MCF 10A (cell line): Measurements from ENCODE around the gene WDFY4. TPM values are rescaled to one million over a fixed set of nuclear protein-coding genes. Genes with fewer than 3 reads are reported as not detected.

Experiments
- BruUV-seq: library from RNA; stranded (reverse); fragments of 400-500 nt; replicated peaks from 2 replicates; lab custom pipeline; 2021; lab: Mats Ljungman, UMichigan
- CTCF ChIA-PET: fragments of 300-600 bp; sonication (Branson Sonifier 250); formaldehyde crosslinking; extraction: SDS; loops from one replicate; lab custom pipeline; 2021; ENCODE audit warnings: antibody characterized with exemption, inconsistent platforms; lab: Yijun Ruan, JAX
- POLR2A ChIA-PET: fragments of 300-600, 350-650 bp; sonication (Branson Sonifier 250); formaldehyde crosslinking; extraction: SDS; loops from one replicate; lab custom pipeline; 2020; ENCODE audit warnings: antibody characterized with exemption, inconsistent platforms; lab: Yijun Ruan, JAX
- DNase-seq: peaks from one replicate; pipeline ENCODE4 v3.0.0-alpha.2; 2018; ENCODE audit not compliant: unreplicated experiment
- H3K27ac Mint-ChIP-seq: one replicate; pipeline ENCODE4 v1.8.0; 2022; ENCODE audit warnings: mild to moderate bottlenecking, low read depth, mixed read lengths; ENCODE audit not compliant: unreplicated experiment
- H3K27me3 Mint-ChIP-seq: one replicate; pipeline ENCODE4 v1.8.0; 2022; ENCODE audit warnings: mixed read lengths; ENCODE audit not compliant: insufficient read depth, unreplicated experiment
- H3K36me3 Mint-ChIP-seq: one replicate; pipeline ENCODE4 v1.8.0; 2022; ENCODE audit warnings: mild to moderate bottlenecking, moderate library complexity, mixed read lengths; ENCODE audit not compliant: insufficient read depth, unreplicated experiment
- H3K4me1 Mint-ChIP-seq: one replicate; pipeline ENCODE4 v1.8.0; 2022; ENCODE audit warnings: mixed read lengths; ENCODE audit not compliant: insufficient read depth, unreplicated experiment
- H3K4me3 Mint-ChIP-seq: one replicate; pipeline ENCODE4 v1.8.0; 2022; ENCODE audit warnings: mild to moderate bottlenecking, moderate library complexity, mixed read lengths; ENCODE audit not compliant: unreplicated experiment
- H3K9me3 Mint-ChIP-seq: one replicate; pipeline ENCODE4 v1.8.0; 2022; ENCODE audit warnings: mixed read lengths; ENCODE audit not compliant: unreplicated experiment
- intact Hi-C: fragments of 100-400 bp; cut with micrococcal nuclease; formaldehyde crosslinking; loops from 2 replicates; pipeline ENCODE4 v1.14.1; 2022
- total RNA-seq: library from RNA; stranded (reverse); gene quantifications from 2 replicates; pipeline ENCODE4 v1.2.3, GENCODE V29; 2022
- TF ChIP-seq, protein P1 (sequence below): fragments of 200-600 bp; IDR thresholded peaks from one replicate; pipeline ENCODE4 v1.8.0; 2022; ENCODE audit warnings: antibody characterized with exemption, mild to moderate bottlenecking; ENCODE audit not compliant: unreplicated experiment

WDFY4 gene
- total RNA-seq, 1 experiment from 2014 or later = not detected

DNA sequence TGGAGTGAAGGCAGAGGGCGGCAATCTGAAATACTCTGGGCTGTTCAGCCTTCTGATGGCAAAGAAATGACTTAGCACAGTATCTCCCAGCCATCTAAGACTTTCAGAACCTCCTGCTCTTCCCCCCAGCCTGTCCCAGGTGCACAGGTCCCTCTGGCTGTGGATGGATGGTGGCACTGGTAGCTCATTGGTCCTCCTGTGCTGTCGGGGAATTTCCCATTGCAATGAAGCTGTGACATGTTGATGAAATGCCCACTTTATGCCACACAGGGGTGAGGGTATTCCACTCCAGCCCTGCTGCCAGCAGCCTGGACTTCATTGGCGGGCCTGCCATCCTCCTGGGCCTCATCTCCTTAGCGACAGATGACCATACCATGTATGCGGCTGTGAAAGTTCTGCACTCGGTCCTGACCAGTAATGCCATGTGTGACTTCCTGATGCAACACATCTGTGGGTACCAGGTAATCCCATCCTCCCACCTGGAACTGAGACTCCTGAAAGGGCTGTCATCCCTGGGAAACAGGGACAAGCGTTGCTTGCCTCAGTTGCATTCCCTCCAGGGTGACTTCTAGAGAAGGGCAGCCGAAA is 105.9 kb downstream of the WDFY4 start:
- H3K4me1 Mint-ChIP-seq = peaks cover 8% of the 10 kb centered on the region
- ChIA-PET CTCF (interaction anchor here (0.5 to 0.6 kb wide), 3 partner anchors 14 to 1584 kb away, joined by 3 to 6 read pairs (median 3); no protein-coding TSS in a partner anchor), POLR2A (no interaction called here)
- H3K36me3 Mint-ChIP-seq = no peaks in the 10 kb centered on the region
- no peak for DNase-seq
- BruUV-seq = no TSS peak
- H3K9me3 Mint-ChIP-seq = no peaks in the 10 kb centered on the region
- TF ChIP-seq, protein P1, sequence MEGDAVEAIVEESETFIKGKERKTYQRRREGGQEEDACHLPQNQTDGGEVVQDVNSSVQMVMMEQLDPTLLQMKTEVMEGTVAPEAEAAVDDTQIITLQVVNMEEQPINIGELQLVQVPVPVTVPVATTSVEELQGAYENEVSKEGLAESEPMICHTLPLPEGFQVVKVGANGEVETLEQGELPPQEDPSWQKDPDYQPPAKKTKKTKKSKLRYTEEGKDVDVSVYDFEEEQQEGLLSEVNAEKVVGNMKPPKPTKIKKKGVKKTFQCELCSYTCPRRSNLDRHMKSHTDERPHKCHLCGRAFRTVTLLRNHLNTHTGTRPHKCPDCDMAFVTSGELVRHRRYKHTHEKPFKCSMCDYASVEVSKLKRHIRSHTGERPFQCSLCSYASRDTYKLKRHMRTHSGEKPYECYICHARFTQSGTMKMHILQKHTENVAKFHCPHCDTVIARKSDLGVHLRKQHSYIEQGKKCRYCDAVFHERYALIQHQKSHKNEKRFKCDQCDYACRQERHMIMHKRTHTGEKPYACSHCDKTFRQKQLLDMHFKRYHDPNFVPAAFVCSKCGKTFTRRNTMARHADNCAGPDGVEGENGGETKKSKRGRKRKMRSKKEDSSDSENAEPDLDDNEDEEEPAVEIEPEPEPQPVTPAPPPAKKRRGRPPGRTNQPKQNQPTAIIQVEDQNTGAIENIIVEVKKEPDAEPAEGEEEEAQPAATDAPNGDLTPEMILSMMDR = no peak
- H3K27me3 Mint-ChIP-seq = peaks cover 42% of the 10 kb centered on the region
- intact Hi-C loops = no loop called here
- H3K4me3 Mint-ChIP-seq = no peak overlapping the region
- H3K27ac Mint-ChIP-seq = no peak overlapping the region

DNA sequence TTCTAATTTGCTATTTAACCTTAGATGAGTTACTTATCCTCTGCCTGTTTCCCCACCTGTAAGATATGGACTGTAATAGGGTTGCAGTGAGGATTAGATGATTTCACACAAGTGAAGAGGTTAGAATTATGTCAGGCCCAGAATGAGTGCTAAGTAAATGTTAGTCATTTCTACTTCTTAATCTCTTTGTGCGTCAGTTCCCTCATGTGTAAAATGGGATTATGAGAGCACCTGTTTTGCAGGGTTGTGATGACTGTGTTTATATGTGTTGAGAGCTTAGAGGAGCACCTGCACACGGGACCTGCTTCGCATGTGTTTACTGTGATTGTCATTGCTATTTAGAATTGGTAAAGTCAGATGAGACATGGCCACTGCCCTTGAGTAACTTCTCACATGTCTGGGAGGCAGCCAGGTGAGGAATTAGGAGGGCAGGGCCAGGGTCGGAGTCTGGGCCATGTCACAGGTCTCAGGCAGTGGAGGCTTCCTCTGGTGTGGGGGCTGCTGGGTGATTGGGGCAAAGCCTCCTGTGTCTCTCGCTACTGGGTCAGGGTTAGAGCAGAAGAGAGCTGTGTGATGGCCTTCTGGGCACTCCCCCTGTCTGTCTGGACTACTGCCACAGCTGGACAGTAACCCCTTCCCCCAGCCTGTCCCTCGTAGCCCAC is 106.7 kb downstream of the WDFY4 start:
- no peak for DNase-seq
- POLR2A ChIA-PET = no interaction called here
- Mint-ChIP-seq H3K27me3 (peaks cover 34% of the 10 kb centered on the region), H3K4me3 (no peak overlapping the region), H3K4me1 (peaks cover 8% of the 10 kb centered on the region), H3K9me3 (no peaks in the 10 kb centered on the region), H3K27ac (no peak overlapping the region), H3K36me3 (no peaks in the 10 kb centered on the region)
- no TSS peak for BruUV-seq
- CTCF ChIA-PET = interaction anchor here (0.6 kb wide), 1 partner anchor 13 kb away, joined by 6 read pairs; no protein-coding TSS in a partner anchor
- intact Hi-C loops = no loop called here
- TF ChIP-seq, protein P1 = no peak

DNA sequence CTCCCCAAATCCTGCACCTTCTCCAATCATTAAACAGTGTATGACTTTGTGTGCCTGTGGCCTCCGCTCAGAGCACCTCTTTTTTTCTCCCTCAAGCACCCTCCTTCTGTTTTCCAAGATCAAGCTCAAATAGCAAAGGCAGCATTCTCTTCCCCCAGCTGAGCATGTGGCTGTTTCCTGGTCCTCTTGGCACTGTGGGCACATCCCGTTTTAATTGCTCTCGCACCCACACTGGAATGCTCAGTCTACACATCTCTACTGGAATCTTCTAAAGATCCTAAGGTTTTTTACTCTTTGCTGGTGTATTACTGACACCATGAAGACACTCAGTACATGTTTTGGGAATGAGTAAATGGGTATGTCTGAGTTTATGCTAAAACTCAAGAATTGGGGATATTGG is 107.4 kb downstream of the WDFY4 start:
- peak overlapping the region; percentile 17 for H3K27ac Mint-ChIP-seq
- TF ChIP-seq, protein P1 = no peak
- H3K36me3 Mint-ChIP-seq = no peaks in the 10 kb centered on the region
- no peaks in the 10 kb centered on the region for H3K9me3 Mint-ChIP-seq
- intact Hi-C loops = no loop called here
- H3K4me3 Mint-ChIP-seq = no peak overlapping the region
- peaks cover 8% of the 10 kb centered on the region for H3K4me1 Mint-ChIP-seq
- peaks cover 27% of the 10 kb centered on the region for H3K27me3 Mint-ChIP-seq
- ChIA-PET POLR2A (no interaction called here), CTCF (no interaction called here)
- DNase-seq = peak; percentile 21
- no TSS peak for BruUV-seq

DNA sequence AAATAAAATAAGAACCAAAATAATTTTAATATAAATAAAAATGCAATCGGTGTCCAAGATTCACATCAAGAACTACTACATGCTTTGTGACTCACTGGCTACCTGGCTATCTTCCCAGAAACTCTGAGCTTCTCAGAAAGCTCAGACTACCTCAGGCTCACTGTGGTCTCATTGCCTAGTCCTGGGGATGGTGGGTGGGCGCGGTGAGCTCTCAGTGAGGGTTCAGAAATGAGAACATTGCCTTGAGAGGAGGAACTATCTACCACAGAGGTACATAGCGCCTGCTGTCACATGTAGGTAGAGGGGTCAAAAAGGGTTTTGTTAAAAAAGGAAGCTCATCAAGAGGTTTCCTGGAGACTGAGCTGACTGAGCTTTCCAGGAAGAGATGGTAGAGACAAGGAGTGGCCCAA is 108.0 kb downstream of the WDFY4 start:
- ChIA-PET CTCF (no interaction called here), POLR2A (interaction anchor here (0.8 kb wide), 1 partner anchor 9 kb away, joined by 6 read pairs; no protein-coding TSS in a partner anchor)
- Mint-ChIP-seq H3K27ac (no peak overlapping the region), H3K27me3 (peaks cover 21% of the 10 kb centered on the region), H3K4me1 (peaks cover 8% of the 10 kb centered on the region), H3K9me3 (no peaks in the 10 kb centered on the region), H3K36me3 (no peaks in the 10 kb centered on the region), H3K4me3 (no peak overlapping the region)
- TF ChIP-seq, protein P1 = no peak
- DNase-seq = peak; percentile 88
- BruUV-seq = no TSS peak
- intact Hi-C loops = no loop called here
